Inflammatory macrophage treated with lipopolysaccharide for 1 hour (primary cell): Measurements from ENCODE around the gene JAG1.

Source experiments
- DNase-seq, 2 donors: peaks; one replicate each; pipeline ENCODE4 v3.0.0-alpha.2; 2020 to 2022

Gene JAG1

DNA sequence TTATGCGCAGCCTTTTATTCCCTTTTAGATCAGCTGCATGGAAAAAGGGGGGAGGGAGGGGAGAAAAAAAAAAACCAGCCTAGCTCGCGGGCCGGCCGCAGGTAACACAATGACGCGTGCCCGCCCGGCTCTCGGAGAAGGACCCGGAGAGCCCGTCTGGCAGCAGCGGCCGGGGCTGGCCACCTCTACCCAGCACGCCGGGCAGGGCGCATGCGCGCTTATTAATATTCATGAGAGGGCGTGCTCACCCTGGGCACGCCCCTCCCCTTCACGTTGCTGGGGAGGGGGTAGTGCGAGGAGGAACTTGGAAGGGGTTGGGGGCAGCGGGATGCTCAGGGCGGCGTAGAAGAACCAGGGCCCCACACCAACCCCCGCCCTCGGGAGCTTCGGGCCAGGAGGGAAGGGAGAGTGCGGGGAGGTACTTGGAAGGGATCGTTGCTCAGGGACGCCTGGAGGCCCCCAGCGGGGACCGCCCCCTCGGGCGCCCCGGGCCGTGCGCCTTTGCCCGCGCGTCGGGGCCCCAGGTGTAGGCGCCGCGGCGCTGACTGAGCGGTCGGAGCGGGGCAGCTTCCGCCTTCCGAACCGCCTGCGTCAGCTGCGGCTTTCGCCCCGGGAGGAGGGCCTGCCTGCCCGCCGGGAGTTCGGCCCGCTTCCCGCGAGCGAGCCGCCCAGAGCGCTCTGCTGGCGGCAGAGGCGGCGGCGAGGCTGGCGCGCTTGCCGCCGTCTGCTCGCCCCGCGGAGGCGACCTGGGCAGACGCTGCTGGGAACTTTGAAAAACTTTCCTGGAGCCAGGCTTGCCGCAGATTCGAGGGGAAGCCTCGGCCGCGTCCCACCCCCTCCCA is at the start of gene JAG1:
Gene JAG1 (minus strand): TSS at position 158 of the 842 bp plus-strand sequence. CDS start 469 bp downstream, outside the sequence.
- peak; percentile 91 to 94 for DNase-seq

DNA sequence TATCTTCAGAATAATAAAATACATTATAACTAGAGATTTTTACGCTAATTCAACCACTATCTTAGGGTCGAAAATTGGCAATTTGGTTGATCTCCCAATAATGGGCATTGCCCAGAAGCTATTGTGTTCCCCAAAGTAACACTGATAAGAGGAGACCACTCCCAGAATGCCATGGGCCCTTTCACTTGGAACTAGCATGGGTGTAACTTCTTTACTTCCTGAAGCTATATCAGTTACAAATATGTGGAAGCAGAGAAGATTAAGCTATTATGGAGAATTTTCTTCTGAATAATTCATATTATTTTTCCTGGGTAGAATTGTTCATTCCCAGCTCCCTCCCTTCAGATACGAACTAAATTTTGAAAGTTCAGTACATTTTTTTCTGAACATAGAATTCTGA is 48.2 kb upstream of the JAG1 start:
- DNase-seq: no peak

DNA sequence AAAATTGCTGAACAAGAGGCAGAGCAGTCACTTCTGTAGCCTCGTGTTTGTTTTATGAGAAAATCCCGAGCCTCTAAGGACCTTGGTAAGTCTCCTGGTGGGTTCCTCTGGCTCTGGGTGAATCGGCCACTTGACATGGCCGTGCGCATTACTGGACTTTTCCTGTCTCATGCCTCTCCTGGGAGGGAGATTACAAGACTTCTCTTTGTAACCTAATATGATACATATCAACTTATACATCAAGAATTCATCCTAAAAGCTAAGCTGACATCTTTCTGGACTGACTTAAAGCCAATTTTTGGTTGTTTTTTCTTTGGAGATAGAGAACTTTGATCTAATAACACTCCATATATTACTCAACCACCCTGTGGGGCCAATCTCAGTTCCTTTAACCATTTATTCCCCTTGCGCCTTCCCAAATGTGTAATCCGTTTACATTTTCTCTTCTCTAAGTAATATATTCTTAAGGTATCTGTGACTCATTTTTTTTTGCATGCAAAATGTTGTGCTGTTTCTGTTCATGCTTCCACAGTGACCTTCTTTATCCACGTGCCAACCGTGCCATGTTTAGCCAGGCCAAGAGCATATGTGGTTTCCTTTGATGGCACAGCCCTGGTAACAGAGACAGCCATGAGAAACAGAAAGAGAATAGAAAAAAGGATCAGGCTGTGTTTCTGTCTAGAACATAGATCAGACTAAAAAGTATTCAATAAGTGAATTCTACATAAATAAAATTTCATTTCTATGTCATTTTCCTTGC is 47.5 kb upstream of the JAG1 start:
- no peak for DNase-seq

DNA sequence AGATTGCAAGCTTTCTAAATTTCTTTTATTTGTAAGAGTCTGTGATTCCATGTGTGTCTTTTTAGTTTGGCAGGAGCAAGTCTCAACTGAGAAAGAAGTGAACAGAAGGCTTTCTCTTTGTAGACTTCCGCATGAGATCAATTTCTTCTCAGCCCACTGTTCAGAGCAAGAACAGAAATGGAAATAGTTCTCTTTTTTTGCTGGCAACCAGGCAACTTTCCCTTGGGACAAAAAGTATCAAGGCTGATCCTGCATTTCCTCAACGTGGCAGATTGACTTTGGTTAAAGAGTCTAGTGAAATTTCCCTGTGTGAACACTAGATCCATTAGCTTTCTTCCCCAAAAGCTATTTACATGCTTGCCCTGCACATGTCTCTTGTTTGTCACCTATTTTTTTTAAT is 46.8 kb upstream of the JAG1 start:
- no peak for DNase-seq

DNA sequence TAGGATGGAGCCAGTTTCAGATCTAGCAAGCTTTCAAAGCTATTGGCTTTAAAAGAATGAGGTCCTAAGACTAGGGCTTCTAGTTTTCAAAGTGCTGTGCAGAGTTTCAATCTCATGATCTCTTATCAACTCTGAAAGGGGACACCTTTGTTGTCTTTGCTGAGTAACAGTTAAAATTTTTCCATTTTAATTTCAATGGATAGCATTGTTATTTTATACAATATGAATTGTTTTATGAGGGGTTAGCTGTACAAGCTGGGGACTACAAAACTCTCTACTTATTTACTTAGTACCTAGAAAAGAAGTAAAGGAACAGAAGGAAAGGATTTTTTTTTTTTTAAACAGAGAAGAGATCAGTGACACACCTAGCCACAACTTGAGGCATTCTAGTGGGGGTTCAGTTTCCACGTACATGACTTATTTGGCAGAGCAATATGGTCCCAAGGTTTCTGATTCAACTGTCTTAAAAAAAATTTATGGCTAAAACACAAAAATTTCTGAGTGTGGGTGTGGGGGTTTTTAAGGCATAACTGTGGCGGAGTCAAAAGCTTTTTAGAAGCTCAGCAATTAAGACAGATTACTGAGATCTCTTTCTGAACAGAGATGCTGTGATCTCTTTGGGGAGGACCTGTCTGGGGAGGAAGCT is 46.1 kb upstream of the JAG1 start:
- DNase-seq: no peak

DNA sequence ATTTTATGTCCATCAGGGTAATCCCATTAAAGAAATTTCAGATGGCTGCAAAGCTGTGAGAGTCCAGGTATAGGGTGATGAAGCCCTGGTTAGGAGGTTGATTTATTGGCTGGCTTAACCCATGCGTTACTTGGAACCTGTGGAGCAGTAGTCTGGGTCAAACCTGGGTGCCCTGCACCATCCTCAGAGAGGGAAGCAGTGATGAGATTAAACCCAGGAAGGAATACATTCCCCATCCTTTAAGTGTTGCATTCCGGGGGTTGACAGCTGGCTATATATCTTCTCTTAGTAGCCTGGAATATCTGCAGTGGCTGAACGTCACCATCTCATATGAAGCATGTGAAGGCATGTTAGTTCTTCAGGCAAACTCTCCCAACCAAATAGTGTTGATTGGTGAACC is 44.9 kb upstream of the JAG1 start:
- DNase-seq: no peak

DNA sequence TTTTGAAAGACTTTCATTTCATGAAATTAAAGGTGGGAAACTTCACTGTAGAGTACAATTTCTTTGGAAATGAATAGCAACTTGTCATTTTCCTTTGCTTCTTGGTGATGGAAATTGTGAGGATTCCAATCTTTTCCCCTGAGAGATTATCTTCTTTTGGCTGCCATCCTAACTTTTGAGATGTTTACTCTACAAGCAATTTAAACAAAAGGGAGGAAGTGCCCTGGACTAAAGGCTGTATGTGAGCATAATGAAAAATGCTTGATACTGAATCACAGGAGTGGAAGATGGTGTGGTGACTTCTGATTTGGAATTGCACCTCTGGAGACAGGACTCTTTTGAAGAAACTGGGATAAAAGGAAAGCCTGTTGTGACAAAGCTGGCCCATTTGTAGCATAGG is 43.1 kb upstream of the JAG1 start:
- no peak for DNase-seq

DNA sequence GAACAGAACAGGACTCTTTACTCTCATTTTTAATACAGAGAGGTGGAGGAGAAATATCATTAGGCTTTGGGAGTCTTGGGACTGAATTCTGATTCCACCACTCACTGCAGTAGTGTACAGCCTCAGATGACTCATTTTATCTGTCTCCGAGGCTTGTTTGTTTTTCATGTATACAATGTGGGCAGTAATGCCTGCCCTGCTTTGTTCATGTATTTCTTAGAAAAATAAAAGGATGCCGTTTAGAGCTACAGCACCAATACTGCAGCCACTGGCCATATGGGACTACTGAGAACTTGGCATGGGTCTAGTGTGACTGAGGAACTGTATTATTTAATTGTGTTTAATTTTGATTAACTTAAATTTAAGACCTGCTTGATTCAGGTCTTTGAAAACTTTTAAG is 41.2 kb upstream of the JAG1 start:
- no peak for DNase-seq

DNA sequence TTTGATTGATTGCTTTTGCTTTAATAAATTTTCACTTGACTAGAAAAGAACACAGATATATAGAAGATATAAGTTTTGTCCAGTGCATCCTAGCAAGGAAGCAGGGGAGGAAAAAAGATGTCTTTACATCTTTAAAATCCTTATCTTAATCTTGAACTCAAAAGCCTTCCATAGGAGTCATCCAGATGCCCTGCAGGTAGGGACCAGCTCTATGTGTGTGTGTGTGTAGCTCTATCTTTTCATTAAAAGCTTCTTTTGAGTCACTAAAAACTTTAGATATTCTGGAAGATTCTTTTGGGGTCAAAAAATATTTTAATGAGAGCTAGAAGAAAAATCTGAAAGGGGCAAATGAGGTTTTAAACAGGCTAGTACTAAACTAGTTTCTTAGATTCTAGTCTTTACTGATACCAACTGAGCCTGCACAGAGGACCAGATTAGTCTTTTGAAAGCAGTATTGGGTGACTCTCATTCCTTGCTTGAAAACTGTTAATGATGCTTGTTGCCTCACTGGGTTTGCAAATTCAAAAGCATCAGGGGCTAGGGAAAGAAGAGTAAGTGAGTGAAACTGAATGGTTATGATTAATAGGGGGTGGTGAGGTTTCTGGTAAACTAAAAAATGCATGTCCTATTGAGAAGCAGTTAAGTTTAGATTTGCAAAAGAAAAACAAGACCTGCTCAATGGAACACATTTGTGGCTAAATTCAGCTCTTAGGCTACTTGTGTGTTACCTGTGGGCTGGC is 40.6 kb upstream of the JAG1 start:
- no peak for DNase-seq

DNA sequence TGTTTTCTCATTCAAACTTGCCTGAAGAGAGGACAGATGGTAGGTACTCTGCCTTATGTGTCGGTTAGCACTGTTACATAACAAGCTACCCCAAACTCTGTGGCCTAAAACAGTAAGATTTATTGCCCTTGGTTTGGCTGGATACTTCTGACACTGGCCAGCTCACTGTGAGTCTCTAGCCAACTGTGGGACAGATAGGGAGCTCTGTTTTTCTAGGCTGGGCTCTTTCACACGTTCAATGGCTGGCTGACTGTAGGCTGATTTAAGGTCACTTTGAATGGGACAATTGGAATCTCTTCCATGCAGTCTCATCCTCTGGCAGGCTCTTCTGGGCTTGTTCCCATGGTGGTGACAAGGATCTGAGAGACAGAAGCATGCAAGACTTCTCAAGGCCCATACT is 39.4 kb upstream of the JAG1 start:
- DNase-seq: no peak

DNA sequence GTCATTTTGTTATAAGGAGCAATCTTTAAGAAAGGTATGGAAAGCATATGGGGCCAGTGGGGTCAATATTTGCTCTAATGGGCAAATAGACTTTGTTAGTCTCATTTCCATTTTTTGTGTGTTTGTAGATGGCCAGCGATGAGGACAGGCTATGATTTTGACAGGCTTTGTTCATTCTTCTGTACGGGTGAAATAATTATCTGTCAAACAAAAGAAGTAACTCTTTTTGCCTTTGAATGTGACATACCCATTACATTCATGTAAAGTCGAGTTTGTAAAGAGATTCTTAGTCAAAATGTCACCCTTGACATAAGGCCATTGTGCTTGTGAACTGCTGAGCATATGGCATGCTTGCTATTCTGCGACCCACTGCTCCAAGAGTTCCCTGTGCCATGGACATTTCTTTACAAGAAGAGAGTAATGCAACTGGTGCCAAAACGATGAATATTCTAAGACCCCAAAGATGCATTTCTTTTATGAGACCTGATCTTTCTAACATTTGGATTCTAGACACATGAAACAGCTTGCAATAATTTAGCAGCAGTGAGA is 38.2 kb upstream of the JAG1 start:
- no peak for DNase-seq

DNA sequence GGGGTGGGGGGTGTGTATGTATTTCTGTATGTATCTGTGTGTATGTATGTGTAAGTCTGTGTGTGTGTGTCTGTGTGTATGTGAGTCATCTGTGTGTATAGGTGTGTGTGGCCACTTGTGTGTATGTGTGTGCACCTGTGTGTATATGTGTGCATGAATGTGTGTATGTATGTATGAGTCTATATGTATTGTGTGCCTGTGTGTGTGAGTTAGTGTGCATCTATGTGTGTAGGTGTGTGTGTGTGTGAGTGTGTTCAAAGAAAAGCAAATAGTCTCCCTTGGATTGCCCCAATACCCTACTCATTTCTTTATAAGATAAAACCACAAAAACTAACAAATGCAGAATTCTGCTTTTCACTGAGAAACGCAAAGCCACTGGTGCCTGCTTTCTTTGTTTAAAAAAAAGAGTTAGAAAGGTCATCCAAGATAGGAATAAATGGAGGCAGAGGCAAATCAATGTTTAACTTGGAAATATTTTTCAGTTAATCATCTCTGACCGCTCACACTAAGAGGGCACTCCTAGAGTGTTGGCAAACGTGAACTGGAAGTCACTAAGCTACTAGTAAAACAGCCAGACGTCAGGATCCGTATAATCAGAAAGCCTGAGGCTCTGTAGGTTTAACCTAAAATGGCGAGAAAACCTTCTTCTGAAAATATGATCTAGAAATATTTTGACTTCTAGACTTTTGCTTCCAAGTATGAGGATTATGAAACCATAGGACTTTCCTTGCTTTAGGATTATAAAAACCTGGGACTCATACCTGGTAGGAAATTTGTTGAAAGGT is 37.4 kb upstream of the JAG1 start:
- no peak for DNase-seq

DNA sequence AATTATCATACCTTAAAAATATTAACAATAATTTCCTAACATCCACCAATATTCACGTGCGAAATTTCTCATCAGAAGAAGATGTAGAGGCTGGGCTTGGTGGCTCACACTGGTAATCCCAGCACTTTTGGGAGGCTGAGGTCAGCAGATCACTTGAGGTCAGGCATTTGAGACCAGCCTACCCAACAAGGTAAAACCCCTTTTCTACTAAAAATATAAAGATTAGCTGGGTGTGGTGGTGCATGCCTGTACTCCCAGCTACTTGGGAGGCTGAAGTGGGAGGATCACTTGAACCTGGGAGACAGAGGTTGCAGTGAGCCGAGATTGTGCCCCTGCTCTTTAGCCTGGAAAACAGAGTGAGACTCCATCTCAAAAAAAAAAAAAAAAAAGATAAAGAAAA is 36.1 kb upstream of the JAG1 start:
- no peak for DNase-seq

DNA sequence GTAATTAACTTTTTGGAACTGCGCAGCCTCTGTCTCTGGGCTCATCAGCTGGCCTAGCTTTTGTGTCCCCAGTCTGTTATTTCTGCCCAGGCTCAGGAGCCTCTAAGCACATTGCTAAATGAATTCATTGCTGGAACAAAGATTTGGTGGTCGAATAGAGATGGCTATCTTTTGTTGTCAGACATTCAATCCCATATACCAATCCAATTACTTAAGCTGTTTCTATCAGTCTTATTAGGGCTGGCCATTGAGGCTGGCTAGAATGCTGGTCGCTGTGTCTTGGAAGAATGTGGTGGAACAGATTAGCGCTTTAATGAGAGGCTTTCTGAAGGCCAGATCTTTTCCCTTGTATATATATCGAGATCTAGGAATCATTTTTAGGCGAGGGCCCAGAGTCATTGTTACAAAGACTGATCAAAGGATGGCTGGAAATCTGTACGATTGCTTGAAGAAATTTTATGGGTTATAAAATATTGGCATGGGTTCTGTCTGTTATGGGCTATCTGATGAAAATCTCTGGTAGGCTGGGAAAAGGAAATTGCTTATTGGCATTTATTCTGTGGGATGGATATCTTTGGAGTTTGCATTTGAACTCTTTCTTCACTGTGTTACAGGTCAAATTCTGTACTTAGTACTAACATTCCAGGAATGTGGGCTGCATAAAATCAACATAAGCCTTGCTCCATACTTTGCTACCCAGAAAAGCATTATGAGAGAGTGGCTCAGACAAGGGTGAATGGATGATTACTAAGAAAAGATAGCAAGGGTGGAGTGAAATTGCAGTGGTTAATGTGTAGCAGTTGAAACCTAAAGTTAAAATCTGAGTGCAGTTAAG is 34.8 kb upstream of the JAG1 start:
- no peak for DNase-seq

DNA sequence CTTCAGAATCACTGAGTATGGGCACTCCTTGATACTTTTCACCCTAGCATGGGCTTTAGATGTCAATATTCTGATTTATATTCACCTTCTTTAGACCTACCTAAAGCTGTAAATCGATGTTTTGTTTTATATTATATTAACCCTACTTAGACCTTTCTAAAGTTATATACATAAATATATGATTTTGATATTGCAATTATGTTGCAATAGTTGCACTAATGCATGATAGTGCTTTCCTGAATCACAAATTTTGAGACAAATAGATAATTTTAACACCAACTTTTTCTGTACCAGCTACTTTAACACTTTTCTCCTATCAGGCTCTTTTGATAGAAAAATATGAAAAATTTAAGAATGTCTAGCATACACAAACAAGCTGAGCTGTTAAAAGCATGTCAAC is 34.0 kb upstream of the JAG1 start:
- DNase-seq: no peak

DNA sequence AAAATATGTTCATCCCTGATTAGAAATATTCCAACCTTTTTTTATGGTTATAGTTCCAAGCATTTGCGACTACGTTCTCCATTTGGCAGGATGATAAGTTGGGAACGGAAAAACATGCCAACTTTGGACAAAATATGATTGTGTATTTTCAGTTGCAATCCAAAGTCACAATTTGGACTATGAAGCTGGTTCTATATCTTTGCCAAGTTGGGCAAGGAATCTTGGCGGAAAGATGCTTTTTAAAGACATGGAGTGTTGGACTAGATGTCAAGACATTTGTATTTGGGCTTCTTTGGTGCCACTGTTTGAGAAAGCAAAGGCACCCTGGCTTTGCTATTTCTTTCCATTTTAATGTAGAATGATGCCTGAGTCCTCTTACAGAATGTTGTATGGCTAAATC is 33.3 kb upstream of the JAG1 start:
- no peak for DNase-seq

DNA sequence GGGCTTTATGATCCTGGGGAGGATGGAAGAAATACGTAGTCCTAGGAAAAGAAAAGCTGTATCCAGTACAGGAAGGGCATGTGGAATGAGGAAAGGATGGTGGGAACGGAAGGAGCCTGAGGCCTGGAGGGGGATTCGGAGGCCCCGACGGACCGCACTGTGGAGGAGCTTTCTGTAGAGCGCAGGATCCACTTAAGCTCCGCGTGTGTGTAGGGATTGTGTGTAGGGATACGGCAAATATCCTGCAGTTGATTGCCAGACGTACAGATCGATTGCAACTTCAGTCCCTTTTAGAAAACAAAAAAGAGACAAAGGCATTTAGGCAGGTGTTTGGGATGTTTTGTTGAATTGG is 32.6 kb upstream of the JAG1 start:
- no peak for DNase-seq

DNA sequence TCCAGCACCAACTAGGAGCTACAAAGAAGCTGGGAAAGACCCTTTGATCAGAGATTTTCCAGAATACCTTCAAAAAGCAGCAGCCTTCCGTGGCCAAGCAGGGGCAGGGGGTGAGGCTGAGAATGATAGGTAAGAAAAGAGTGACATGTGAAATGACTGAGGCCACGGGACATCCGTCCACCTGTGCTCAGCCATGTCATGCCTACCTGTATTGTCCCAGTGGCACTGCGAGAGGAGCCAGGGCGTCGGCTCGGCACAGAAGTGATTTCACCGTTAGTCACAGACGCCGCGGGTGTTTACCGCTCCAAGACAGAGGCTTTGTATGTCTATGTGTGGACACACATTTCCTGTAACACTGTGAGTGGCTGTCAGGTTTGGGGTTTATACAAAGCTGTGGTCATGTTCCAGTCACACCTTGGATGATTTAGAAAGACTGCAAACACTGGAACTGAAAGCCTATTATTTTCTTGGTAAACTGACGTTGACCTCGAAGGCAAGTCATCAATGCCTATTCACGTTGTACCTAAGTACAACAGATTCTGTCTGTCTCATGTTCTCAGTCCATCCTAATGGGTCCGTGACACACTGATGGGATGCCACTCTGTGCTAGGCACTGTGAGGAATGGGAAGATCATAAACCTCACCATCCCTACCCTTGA is 32.1 kb upstream of the JAG1 start:
- no peak for DNase-seq

DNA sequence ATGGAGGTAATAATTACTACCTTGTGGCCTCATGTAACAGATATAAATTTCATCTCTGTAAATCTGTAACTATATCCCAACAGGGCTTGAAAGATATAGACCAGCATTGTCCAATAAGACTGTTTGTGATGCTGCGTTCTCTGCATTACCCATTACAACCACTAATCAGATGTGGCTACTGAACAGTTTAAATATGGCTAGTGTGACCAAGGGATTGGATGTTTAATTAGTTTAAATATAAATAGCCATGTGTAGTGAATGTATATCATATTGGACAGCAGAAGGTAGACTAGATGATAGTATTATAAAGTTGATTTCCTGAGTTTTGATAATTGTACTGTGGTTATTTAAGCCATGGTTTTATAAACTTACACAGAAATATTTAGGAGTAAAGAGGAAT is 27.8 kb upstream of the JAG1 start:
- DNase-seq: no peak

DNA sequence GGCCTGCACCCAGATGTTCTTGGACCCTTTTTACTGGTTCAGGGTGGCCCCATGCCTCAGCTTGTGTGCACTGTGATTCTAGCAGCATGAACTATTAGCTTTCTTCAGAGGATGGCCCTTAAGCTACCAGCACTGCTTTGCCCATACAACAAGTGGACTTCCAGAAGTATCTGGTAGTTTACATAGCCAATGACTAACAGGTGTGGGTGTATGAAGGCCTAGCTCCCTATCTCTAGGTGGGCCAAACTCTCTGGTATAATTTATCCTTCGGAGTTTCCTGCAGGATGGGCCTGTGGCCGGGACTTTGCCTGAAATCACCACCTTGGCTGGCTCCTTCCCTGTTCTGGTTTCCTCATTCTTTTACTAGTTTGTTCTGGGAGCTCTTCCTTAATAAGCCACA is 26.1 kb upstream of the JAG1 start:
- DNase-seq: no peak

DNA sequence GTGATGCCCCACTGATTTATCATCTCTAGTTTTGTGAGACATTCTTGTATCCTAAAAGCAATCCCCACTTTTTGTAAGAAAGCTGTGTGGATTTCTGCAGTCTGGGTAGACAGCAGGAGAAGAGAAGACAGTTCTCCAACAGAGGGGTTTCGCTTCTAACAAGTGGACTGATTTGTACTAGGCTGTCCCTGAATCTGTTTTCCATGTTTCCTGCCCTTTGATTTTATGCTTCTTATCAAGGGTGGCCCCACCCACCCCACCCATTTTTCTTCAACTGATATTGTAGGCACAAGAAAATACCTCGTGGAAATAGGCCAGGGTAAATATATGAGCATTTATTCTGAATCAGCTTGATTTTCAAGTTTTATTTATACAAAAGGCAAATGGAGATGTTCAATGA is 25.7 kb upstream of the JAG1 start:
- DNase-seq: no peak
